Loucy (cell line): ENCODE results near the gene TRPM3.

ENCODE experiments used
- H2AFZ ChIP-seq: fragments of 200-600 bp; sonication (generic); 2 replicates; pipeline ENCODE4 v1.6.0; 2016; ENCODE audit warnings: antibody characterized with exemption, mild to moderate bottlenecking, low read length, moderate library complexity
- H3F3A ChIP-seq: fragments of 200-600 bp; 2 replicates; pipeline ENCODE4 v1.6.0; 2016; ENCODE audit warnings: antibody characterized with exemption, low read depth, mild to moderate bottlenecking
- H3K27me3 ChIP-seq: fragments of 200-600 bp; sonication (generic); 2 replicates; pipeline ENCODE4 v1.6.1; 2014; ENCODE audit warnings: low read length, mild to moderate bottlenecking; ENCODE audit not compliant: insufficient read depth, poor library complexity, severe bottlenecking
- H3K36me3 ChIP-seq: fragments of 200-600 bp; sonication (generic); 2 replicates; pipeline ENCODE4 v1.6.1; 2016; ENCODE audit warnings: low read length; ENCODE audit not compliant: insufficient read depth
- H3K4me1 ChIP-seq: fragments of 200-600 bp; sonication (generic); 2 replicates; pipeline ENCODE4 v1.5.1; 2014; ENCODE audit warnings: low read length, mild to moderate bottlenecking; ENCODE audit not compliant: insufficient read depth, poor library complexity, severe bottlenecking
- H3K4me2 ChIP-seq: fragments of 200-600 bp; sonication (generic); 2 replicates; pipeline ENCODE4 v1.6.0; 2014; ENCODE audit warnings: antibody characterized with exemption, low read length, low read depth, mild to moderate bottlenecking; ENCODE audit not compliant: poor library complexity, severe bottlenecking
- H3K4me3 ChIP-seq: fragments of 200-600 bp; sonication (generic); 2 replicates; pipeline ENCODE4 v1.5.1; 2014; ENCODE audit warnings: low read length, mild to moderate bottlenecking, mixed read lengths; ENCODE audit not compliant: poor library complexity, severe bottlenecking
- H3K79me2 ChIP-seq: fragments of 200-600 bp; sonication (generic); 2 replicates; pipeline ENCODE4 v1.6.1; 2014; ENCODE audit warnings: low read length; ENCODE audit not compliant: insufficient read depth
- H3K9ac ChIP-seq: fragments of 200-600 bp; sonication (generic); 2 replicates; pipeline ENCODE4 v1.6.0; 2014; ENCODE audit warnings: mild to moderate bottlenecking, low read depth, low read length, moderate library complexity; ENCODE audit not compliant: poor library complexity, severe bottlenecking
- H3K9me2 ChIP-seq: fragments of 200-600 bp; sonication (generic); replicated peaks from 2 replicates; pipeline ENCODE4 v1.6.1; 2016; ENCODE audit warnings: low read depth, low read length, mixed read lengths
- H3K9me3 ChIP-seq: fragments of 200-600 bp; sonication (generic); 2 replicates; pipeline ENCODE4 v1.6.1; 2014; ENCODE audit warnings: mild to moderate bottlenecking, antibody characterized with exemption, low read length, low read depth; ENCODE audit not compliant: insufficient read depth
- H4K20me1 ChIP-seq: fragments of 200-600 bp; sonication (generic); 2 replicates; pipeline ENCODE4 v1.6.0; 2014; ENCODE audit warnings: antibody characterized with exemption, low read length, mild to moderate bottlenecking; ENCODE audit not compliant: insufficient read depth, poor library complexity, severe bottlenecking
- CTCF ChIP-seq: fragments of 200-600 bp; sonication (generic); conservative IDR thresholded peaks from 2 replicates; pipeline ENCODE4 v1.5.1; 2014; ENCODE audit warnings: mild to moderate bottlenecking, antibody characterized with exemption, low read length
- EZH2phosphoT487 ChIP-seq: fragments of 200-600 bp; IDR thresholded peaks from 2 replicates; pipeline ENCODE4 v1.6.1; 2018; ENCODE audit warnings: antibody characterized with exemption, mild to moderate bottlenecking, moderate library complexity, borderline replicate concordance

TRPM3 gene

GRCh38 chr9:70994582-70994981, 126.8 kb downstream of the TRPM3 start:
- Histone ChIP-seq H3K4me2 (no peak overlapping the region), H3F3A (no peaks in the 10 kb centered on the region), H3K9me2 (no peaks in the 10 kb centered on the region), H3K9me3 (no peaks in the 10 kb centered on the region), H3K9ac (no peak overlapping the region), H4K20me1 (no peaks in the 10 kb centered on the region), H2AFZ (no peak overlapping the region), H3K4me3 (no peak overlapping the region), H3K79me2 (no peaks in the 10 kb centered on the region), H3K4me1 (no peaks in the 10 kb centered on the region), H3K36me3 (no peaks in the 10 kb centered on the region), H3K27me3 (no peaks in the 10 kb centered on the region)
- TF ChIP-seq CTCF = no peak
- no peak for TF ChIP-seq EZH2phosphoT487

GRCh38 chr9:70988551-70988950, 132.9 kb downstream of the TRPM3 start:
- Histone ChIP-seq H3K9me2 (no peaks in the 10 kb centered on the region), H3K9me3 (peaks cover 7% of the 10 kb centered on the region; the same call in 1 of the 2 replicates), H3F3A (no peaks in the 10 kb centered on the region), H3K36me3 (no peaks in the 10 kb centered on the region), H2AFZ (no peak overlapping the region), H3K27me3 (no peaks in the 10 kb centered on the region), H4K20me1 (no peaks in the 10 kb centered on the region), H3K9ac (no peak overlapping the region), H3K4me3 (no peak overlapping the region), H3K4me1 (no peaks in the 10 kb centered on the region), H3K79me2 (no peaks in the 10 kb centered on the region), H3K4me2 (no peak overlapping the region)
- no peak for TF ChIP-seq EZH2phosphoT487
- no peak for TF ChIP-seq CTCF

GRCh38 chr9:70987986-70988385, 133.4 kb downstream of the TRPM3 start:
- no peak overlapping the region for H3K4me3 ChIP-seq
- H3K36me3 ChIP-seq = no peaks in the 10 kb centered on the region
- no peak for TF ChIP-seq EZH2phosphoT487
- TF ChIP-seq CTCF = no peak
- no peak overlapping the region for H3K9ac ChIP-seq
- peaks cover 7% of the 10 kb centered on the region; the same call in 1 of the 2 replicates for H3K9me3 ChIP-seq
- H3K79me2 ChIP-seq = no peaks in the 10 kb centered on the region
- no peaks in the 10 kb centered on the region for H3F3A ChIP-seq
- no peaks in the 10 kb centered on the region for H3K27me3 ChIP-seq
- no peak overlapping the region for H2AFZ ChIP-seq
- no peaks in the 10 kb centered on the region for H3K9me2 ChIP-seq
- no peaks in the 10 kb centered on the region for H4K20me1 ChIP-seq
- H3K4me2 ChIP-seq = no peak overlapping the region
- no peaks in the 10 kb centered on the region for H3K4me1 ChIP-seq
